GM18507 (cell line): ENCODE data around the gene CHMP4A.
"Not testable (repeated sequence)": the region's sequence is repeated elsewhere in the genome, so short reads cannot be mapped to it uniquely, and the experiment has no call there.

Source experiments
- DNase-seq: peaks from one replicate; pipeline ENCODE4 v3.0.0; 2011; ENCODE audit warnings: low read depth; ENCODE audit not compliant: insufficient read length; ENCODE audit errors: extremely low spot score
- FAIRE-seq: peaks from 2 replicates; lab custom pipeline; 2011; peaks lifted over from hg19 to GRCh38; lab: Jason Lieb, UNC

The CHMP4A gene

GRCh38 chr14:24202538-24202937 is 10.8 kb downstream of the CHMP4A start:
- FAIRE-seq, DNase-seq: not testable (repeated sequence)

- DNase-seq (no peak), FAIRE-seq (no peak)
Measured at GRCh38 chr14:24198814-24199524, 14.3 kb downstream of the CHMP4A start.

GRCh38 chr14:24197056-24197450 is 16.2 kb downstream of the CHMP4A start:
- FAIRE-seq = no peak
- no peak for DNase-seq

GRCh38 chr14:24196071-24197055 is 16.9 kb downstream of the CHMP4A start:
- DNase-seq = no peak
- FAIRE-seq = peak; percentile 77

- DNase-seq (no peak), FAIRE-seq (peak; percentile 82)
Measured at GRCh38 chr14:24195186-24196070, 17.9 kb downstream of the CHMP4A start, which contains the start of gene TM9SF1. TM9SF1 (minus strand) TSS chr14:24195441; CDS start chr14:24195019, 422 bp downstream.

- no peak for DNase-seq
- no peak for FAIRE-seq
Measured at GRCh38 chr14:24194873-24195185, 18.5 kb downstream of the CHMP4A start.

- no peak for DNase-seq
Measured at GRCh38 chr14:24194186-24194872, 19.0 kb downstream of the CHMP4A start.

GRCh38 chr14:24192933-24193332 is 20.4 kb downstream of the CHMP4A start:
- FAIRE-seq (no peak), DNase-seq (no peak)

More at GRCh38 chr14:24194186-24194872, 19.0 kb downstream of the CHMP4A start:
- FAIRE-seq = no peak

GRCh38 chr14:24190416-24190815 is 22.9 kb downstream of the CHMP4A start:
- DNase-seq (no peak), FAIRE-seq (no peak)

GRCh38 chr14:24189460-24189859 is 23.8 kb downstream of the CHMP4A start:
- DNase-seq (no peak), FAIRE-seq (no peak)

- DNase-seq (no peak), FAIRE-seq (no peak)
Measured at GRCh38 chr14:24189059-24189375, 24.3 kb downstream of the CHMP4A start.

- peak; percentile 99 for DNase-seq
Measured at GRCh38 chr14:24188251-24189058, 24.8 kb downstream of the CHMP4A start, which contains the start of gene IPO4. IPO4 (minus strand) TSS chr14:24188816; CDS start chr14:24188787, 29 bp downstream.

GRCh38 chr14:24187539-24187915 is 25.8 kb downstream of the CHMP4A start:
- no peak for DNase-seq
- no peak for FAIRE-seq

More at GRCh38 chr14:24188251-24189058, 24.8 kb downstream of the CHMP4A start, which contains the start of gene IPO4:
- FAIRE-seq = peak; percentile 95

- FAIRE-seq (no peak), DNase-seq (no peak)
Measured at GRCh38 chr14:24186831-24187538, 26.3 kb downstream of the CHMP4A start.

- no peak for DNase-seq
- no peak for FAIRE-seq
Measured at GRCh38 chr14:24185741-24186140, 27.5 kb downstream of the CHMP4A start.

- FAIRE-seq (no peak), DNase-seq (no peak)
Measured at GRCh38 chr14:24185026-24185425, 28.3 kb downstream of the CHMP4A start.

GRCh38 chr14:24184104-24184970 is 29.0 kb downstream of the CHMP4A start:
- no peak for FAIRE-seq

More at GRCh38 chr14:24184104-24184970, 29.0 kb downstream of the CHMP4A start:
- no peak for DNase-seq
